GM21423 (cell line): ENCODE results near the gene COL27A1.

Experiments used
- ATAC-seq: cut with Tn5 transposase; IDR thresholded peaks from one replicate; pipeline ENCODE4 v1.9.1; 2021; ENCODE audit warnings: mild to moderate bottlenecking, moderate library complexity; ENCODE audit not compliant: unreplicated experiment

COL27A1 gene

DNA sequence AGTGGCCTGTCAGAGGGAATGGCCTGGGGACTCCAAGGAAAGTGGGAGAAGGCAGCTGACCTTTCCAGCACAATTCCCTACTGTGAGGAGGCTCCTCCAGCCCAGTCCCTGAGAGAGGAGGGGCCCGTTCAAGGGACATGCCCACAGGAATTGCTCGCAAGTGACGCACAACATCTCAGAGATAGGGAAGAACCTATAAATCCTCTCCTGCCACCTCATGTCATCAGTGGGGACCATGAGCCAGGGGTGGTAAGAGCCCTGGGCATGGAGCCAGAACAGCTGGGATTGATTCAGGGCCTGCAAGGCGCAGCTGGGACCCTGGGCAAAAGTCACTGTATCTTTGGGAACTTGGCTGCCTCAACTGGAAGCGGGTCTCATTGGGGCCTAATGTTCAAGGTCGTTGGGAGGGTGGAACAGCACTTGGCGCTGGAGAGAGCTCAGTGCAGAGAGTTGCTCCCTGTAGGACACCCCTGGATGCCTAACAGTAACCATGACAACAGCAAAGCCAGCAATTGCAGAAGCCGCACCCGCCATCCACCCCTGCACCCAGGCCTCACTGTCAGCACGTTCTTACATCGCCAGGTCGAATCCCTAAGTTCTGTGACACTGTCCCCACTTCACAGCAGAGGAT lies 126.3 kb downstream of the COL27A1 start:
- ATAC-seq: no peak

DNA sequence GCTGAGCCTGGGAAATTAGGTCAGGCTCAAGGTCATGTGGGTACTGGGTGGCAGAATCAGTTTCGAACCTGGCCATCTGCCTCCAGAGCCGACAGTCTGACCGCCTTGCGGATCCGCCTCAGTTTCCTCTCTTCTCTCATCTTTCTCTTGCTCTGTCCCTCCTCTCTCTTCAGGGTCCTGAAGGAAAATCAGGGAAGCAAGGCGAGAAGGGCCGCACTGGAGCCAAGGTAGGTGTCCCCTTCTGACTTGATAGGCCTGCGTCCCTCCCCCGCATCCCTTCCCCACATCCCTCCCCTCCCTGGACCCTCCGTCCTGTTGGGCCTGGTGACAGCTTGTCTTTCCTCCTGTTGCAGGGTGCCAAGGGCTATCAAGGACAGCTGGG lies 126.8 kb downstream of the COL27A1 start:
- ATAC-seq: no peak

DNA sequence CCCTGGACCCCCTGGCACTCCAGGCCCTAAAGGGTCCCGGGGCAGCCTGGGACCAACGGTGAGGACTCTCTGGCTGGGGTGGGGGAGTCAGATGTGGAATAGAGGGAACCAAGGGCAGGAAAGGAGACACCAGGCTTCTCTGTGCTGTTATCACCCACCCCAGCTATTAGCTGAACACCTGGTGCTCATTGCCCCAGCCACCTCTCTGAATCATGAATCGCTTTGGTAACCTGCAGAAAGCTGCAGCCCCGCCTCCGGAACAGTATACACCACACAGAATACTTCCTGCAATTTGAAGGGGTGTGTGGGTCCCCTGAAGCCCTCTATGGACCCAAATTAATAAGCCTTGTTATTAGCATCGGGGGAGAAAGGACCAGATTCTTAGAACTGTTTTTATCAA lies 127.2 kb downstream of the COL27A1 start:
- ATAC-seq: no peak

DNA sequence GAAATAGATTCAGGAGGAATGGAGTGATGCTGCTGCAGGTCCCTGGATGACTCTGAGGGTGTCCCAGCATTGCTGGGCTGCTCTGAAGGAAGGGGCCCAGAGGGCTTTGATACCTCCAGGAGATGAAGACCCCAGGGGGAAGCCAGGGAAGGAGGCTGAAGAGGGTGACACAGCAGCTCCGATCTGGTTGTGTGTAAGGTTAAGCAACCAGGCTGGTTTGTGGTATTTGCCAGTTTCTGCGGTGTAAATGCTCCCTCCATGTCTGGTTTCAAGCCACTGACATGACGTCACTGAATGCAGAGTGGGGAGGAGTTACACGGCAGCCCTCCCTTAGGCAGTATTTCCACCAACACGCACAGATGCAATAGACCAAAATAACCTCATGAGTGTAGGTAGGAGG lies 127.6 kb downstream of the COL27A1 start:
- no peak for ATAC-seq

DNA sequence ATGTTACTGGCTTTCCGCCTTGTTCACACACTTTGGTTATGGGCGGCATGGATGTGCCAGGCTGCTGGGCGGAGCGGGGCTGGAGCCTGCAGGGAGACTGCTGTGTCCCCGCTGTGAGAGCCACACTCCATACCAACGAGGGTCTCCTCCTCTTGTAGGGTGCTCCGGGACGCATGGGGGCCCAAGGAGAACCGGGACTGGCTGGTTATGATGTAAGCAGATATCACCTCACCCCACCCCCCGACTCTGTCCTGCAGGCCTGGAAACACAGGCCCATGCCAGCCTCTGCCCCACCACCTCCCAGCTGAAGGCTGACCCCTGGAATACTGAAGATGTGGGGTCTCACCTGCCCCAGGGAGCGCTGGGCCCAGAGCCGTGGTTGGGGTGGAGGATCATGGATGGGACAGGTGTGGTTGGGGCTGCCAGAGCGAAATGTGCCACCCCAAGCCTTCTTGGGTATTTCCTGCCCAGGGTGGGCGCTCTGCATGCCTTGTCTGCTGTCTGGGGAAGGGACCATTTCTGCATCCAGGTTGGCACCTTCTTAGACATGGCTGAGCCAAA lies 128.3 kb downstream of the COL27A1 start:
- no peak for ATAC-seq

DNA sequence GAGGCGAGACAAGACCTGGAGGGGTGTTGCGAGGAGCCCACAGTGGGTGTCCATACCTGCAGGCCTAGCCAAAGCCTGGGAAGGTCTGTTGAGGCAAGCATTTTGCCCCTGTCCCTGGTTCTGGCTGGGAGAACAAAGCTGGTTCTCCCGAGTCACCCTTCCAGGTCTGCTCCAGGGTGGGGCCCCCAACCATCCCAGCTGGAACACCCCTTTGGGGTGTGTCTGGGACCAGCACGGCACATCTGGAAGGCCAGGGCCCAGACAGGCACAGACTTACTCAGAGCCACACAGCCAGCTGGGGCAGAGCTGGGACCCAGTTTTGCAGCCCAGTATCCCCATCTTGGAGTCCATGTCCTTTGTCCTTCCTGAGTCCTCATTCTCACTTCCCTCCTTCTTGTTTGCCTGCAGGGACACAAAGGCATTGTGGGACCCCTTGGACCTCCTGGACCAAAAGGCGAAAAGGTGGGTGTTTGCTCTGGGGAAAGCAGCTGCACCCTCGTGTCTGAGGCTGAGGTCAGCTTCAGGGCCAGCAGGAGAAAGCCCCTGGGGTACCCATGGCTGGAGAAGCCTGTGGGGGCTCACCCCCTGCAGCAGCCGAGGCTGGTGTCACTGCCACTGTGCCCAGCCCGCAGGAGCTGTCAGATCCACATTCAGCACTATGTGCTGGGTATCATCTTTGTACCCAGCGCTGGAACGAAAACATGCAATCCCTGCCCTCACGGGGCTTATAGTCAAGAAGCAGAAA lies 129.2 kb downstream of the COL27A1 start:
- no peak for ATAC-seq

DNA sequence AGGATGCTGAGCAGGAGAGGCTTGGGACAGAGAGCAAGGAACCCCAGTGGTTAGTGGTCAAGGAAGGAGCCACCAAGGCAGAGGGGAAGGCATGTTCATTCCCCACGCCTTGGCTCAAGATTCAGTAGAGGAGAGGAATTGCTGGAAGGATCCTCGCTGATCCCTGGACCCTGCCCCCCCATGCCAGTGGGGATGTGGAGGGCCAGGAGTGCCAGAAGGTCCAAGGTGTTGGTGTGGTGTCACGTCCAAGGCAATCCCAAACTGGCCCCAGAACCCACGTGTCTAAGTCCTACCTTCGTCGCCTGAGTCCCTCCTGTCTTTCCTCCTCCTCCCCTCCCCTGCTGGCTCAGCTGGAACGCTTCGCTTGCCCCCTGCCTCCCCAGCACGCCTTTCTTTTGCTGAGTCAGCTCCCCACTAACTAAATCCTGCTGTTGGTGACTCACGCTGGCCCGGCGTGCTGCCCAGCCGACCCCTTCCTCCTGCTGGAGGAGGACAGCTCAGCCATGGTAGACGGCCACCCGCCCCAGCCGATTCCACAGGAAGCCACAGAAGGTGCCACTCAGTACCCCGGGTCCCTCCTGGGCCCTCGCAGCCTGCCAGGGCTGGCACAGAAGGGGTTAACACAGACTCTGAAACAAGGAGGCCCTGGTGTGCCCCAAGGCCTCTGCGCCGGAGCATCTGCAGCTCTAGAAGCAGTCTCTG lies 130.0 kb downstream of the COL27A1 start:
- ATAC-seq: no peak

DNA sequence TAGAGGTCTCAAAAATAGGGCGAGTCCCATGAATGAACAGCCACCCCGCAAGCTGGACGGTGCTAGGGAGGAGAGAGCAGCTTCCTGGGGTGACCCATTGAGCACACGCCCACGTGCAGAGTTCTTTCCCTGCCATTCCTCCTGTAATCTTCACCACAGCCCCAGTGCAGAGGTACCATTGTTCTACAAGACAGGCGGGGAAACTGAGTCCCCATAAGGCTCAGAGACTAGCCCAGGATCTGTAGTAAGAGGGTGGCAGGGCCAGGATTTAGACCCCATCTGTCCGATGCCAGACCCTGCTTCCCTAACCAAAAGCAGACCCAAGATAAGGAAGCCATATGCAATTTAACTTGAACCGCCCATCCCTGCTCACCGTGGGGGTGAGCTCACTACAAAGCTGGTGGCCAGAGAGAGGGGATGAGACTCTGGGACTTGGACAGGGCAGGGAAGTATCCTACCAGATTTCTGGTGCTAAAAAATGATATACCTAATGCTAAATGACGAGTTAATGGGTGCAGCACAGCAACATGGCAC lies 130.9 kb downstream of the COL27A1 start:
- no peak for ATAC-seq

DNA sequence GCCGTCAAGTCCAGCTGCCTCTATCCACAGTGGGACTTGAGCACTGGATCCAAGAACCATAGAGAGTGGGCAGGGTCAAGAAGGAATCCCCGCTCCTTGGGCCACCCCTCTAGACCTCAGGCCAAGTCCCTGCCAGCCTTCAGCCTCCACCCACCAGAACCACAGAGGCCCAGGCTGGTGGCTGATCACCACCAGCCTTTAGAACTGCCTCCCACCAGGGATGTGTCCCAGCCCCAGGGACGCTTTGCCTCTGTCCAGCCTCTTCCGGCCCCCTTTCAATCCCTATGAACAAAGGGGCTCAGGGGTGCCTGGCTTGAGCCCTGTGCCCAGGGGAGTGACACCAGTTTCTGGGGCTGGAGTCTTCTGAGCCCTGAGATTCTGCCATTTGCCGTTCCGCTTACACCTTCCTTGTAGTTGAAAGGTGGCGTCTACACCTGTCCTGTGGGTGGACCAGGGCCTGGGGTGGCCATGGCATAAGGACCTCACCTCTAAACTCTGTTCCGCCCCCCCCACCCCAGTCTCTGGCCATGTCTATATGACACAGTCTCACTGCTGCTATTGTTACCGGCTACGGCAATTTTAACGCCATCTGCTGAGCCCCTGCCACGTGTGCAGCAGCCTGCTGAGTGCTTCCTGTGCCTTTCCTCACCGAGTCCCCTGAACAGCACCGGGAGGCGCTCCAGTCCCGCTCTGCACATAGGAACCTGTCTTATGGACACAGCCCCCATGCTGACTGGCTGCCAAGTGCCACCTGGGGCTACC lies 131.8 kb downstream of the COL27A1 start:
- no peak for ATAC-seq

DNA sequence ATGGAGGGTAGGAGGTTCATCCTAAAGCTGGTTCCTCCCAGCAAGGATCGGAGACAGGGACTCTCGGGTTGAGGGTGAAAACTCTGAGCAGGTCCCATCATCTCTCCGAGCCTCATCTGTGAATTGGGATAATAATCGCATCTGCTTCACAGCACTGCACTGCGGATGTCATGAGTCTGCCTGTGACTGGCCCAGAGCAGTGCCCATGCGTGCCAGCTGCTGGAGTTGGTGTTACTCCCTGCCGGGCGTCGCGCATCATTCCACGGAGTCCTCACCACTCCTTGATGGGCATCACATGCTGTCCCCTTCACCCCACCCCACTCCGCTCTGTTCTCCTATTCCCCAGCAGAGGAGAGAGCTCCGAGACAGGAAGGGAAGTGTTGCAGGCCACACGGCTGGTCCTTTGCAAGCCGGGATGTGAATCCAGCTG lies 132.4 kb downstream of the COL27A1 start:
- ATAC-seq: no peak

DNA sequence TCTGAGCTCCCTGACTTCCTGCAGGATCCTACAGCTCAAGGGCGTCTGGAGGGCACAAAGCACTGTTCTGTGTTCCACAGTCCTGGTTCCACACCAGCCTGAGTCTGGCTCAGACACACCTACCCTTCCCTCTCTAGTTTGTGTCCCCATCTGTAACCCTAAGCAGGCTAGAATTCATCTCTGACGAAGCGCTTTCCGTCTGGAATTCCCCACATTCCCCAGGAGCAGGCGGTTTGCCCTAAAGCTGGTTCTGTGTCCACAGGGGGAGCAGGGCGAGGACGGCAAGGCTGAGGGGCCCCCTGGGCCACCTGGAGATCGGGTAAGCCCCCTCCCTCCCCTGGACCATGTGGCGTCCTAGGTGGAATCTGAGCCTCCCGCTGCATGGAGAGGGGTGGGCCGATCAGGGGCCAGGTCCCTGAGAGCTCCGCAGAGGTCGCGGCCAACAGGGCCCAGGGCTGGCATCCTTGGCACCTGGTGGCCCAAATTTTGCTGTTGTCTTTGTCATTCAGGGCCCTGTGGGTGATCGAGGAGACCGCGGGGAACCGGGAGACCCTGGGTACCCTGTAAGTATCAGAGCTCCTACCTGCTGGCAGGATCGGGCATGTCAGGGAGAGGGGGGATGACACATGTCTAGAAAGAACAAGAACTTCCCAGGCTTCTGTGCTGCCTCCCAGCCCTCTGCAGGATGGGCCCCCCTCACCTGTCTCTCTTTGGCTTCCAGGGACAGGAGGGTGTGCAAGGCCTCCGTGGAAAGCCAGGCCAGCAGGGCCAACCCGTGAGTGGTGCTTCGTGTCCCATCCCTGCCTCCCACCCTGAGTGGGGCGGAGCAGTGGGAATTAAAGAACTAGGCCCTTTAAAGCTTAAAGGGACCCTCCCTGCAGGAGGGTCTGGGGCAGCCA lies 133.1 kb downstream of the COL27A1 start:
- no peak for ATAC-seq

DNA sequence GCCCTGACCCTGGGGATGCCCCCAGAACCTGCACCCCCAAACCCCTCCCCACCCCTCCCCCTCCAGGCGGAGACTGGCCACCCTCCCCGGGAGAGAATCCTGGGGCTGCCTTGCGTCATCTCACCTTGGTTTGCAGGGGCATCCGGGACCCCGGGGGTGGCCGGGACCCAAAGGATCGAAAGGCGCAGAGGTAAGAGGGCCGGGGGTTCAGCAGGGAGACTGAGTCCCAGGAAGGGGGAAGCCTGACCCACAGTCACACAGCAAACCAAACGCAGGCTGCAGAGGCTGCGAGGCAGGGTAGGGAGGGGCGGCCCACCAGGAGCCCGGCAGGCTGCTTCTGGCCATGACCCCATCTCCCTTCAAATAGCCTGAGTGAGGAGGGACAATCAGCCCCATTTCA lies 133.8 kb downstream of the COL27A1 start:
- ATAC-seq: no peak

DNA sequence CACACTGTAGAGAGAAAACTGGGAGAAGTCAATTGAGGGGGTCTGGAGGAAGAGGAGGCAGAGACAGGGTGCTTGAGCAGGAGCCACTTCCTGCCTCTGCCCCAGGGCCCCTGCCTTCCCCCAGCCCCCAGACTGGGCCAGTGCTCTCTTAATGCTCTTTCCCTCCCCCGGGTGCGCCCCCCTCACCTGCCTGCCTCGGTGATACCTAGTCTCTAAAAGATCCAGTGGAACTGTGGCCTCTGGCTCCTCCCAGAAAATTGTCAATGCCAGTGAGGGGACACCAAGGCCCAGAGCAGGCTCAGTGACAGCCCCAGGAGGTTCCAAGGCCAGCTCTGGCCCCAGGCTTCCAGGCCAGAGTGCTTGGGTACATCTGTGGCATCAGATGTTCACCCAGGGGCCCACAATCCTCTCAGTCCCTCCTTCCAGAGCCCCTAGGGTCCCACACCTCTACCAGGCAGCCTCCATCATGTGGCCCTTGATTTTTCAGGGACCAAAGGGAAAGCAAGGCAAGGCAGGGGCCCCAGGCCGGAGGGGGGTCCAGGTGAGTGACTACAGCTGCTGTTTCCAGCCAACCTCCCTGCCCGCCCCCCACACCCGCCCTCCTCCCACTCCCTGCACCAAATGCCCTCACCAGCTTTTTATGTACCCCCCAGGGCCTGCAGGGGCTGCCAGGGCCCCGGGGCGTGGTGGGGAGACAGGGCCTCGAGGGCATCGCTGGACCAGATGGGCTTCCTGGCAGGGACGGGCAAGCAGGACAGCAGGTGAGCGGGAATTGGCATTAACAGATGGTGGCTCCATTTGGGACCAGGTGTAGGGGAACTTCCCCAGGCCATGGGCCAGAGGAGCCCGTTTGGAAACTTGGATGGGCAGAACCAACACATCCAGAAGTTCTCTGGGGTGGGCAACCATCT lies 134.5 kb downstream of the COL27A1 start:
- no peak for ATAC-seq

DNA sequence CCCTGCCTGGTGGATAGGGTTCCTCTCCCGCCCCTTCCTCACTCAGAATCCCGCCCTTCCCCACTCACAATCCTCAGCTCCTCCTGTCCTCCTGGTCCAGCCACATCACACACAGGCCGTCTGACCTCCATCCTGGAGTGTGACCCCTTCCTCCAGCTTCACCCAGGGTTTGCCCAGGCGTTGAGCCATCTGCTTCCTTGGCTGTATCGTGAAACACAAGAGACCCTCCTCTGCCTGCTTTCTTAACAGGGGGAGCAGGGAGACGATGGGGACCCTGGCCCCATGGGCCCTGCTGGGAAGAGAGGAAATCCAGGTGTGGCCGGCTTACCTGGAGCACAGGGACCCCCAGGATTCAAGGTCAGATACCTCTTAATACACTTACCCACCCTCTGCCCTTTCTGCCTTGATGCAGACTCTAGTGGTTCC lies 135.2 kb downstream of the COL27A1 start:
- no peak for ATAC-seq

DNA sequence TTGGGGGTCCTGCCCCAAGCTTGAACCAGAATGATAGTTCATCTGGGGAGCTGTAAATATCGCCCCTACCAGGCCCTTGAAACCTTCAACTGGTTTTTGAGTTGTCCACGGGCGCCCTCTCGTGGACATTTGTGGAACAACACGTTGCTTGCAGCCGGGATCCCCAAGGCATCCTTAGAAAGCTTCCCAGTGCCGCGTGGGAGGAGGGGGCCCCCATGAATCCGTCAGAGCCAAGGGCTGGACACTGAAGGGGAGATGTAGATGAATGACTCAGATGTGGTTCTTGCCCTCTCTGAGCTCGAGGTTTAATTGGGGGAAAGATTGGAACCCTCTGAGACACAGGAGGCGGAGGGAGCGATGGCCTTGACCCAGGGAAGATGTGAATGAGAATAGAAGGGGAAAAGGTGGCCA lies 135.7 kb downstream of the COL27A1 start:
- ATAC-seq: no peak

DNA sequence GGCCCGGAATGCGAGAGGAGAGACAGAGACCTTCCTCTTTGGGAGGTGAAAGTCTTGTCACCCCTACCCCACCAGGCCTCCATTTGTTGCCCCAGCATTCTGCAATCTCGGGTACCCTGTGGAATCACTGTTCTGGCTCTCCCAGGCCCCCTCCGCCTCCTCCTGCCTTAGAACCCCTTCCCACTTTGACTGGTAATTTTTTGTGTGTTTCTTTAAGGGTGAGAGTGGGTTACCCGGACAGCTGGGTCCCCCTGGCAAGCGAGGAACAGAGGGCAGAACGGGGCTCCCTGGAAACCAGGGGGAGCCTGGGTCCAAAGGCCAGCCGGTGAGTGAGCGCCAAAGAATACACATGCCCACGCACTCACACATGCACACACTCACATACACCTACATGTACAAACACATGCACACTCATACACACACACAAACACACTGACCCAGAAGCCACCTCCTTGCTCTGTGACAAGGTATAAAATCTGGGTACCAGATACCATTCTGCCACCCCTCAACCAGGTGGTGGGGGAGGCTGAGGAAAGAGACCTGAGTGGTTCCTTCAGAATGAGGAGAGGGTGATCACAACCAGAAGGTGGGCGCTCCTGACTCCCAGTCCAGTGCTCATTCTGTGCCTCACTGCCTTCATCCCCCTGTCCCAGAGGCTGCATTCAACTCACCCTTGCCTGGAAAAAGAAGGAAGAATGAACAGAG lies 136.7 kb downstream of the COL27A1 start:
- ATAC-seq: no peak

DNA sequence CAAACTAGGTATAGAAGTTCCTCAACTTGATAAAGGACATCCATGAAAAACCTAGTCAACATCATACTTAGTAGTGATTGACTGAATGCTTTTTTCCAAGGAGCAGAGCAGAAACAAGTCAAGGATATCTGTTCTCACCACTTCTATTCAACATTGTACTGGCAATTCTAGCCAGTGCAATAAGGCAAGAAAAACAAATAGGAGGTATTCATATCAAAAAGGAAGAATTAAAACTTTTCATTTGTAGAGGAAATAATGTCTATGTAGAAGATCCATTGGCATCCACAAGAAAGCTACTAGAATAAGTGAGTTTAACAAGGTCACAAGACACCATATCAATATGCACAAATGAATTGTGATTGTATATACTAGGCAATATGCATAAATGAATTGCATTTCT lies 139.3 kb downstream of the COL27A1 start:
- no peak for ATAC-seq

DNA sequence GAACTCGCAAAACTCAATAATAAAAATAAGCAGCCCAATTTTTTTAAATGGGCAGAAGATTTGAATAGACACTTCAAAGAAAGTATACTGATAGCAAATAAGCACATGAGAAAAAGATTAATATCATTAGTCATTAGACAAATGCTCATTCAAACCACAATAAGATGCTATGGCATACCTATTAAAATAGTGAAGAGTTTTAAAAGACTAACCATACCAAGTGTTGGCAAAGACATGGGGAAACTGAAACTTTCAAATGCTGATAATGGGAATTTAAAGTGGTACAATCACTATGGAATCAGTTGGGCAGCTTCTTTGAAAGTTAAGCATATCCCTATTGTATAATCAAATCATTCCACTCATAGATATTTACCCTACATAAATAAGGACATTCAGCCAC lies 141.0 kb downstream of the COL27A1 start:
- no peak for ATAC-seq
